Esophagus squamous epithelium (tissue), 5 donors: ENCODE measurements around the gene NXN. TPM values are rescaled to one million over a fixed set of nuclear protein-coding genes. Genes with fewer than 3 reads are reported as not detected.
"Not testable (repeated sequence)": the region's sequence is repeated elsewhere in the genome, so short reads cannot be mapped to it uniquely, and the experiment has no call there.

Experiments
- DNase-seq: peaks from one replicate; lab custom pipeline; 2025; lab: John Stamatoyannopoulos, UW
- H3K27ac ChIP-seq, 4 donors: fragments of 200-600 bp; sonication (generic); one replicate each; pipeline ENCODE4 v1.5.1; 2016 to 2019; ENCODE audit warnings: mild to moderate bottlenecking in 1 of 4
- H3K27me3 ChIP-seq, 4 donors: fragments of 200-600 bp; sonication (generic); 1 replicate in 3 of 4; 2 replicates in 1 of 4; pipeline versions ENCODE4 v1.5.1 to v1.6.0; 2017 to 2021; ENCODE audit warnings: antibody characterized with exemption in 1 of 4
- H3K36me3 ChIP-seq, 3 donors: fragments of 200-600 bp; sonication (generic); one replicate each; pipeline ENCODE4 v1.5.1; 2016 to 2019
- H3K4me1 ChIP-seq, 3 donors: fragments of 200-600 bp; sonication (generic); one replicate each; pipeline ENCODE4 v1.5.1; 2017 to 2019
- H3K4me3 ChIP-seq, 4 donors: fragments of 200-600 bp; sonication (generic); 1 replicate in 3 of 4; 2 replicates in 1 of 4; pipeline ENCODE4 v1.5.1; 2016 to 2019; ENCODE audit warnings: mild to moderate bottlenecking in 2 of 4, moderate library complexity in 1 of 4
- H3K9me3 ChIP-seq, 3 donors: fragments of 200-600 bp; sonication (generic); one replicate each; pipeline ENCODE4 v1.5.1; 2016 to 2019
- POLR2A ChIP-seq, 4 donors: fragments of 450-650 bp; IDR thresholded peaks; one replicate each; pipeline ENCODE4 v1.6.1; 2017; ENCODE audit warnings: antibody characterized with exemption in 4 of 4, mild to moderate bottlenecking in 4 of 4, moderate library complexity in 3 of 4
- WGBS, 2 donors: methylation state at CpG; one replicate each; pipeline ENCODE4 v1.1.5; 2018; 5-methylcytosine and 5-hydroxymethylcytosine counted together
- intact Hi-C: fragments of 100-400 bp; cut with DNase I; formaldehyde crosslinking; loops from one replicate; pipeline ENCODE4 v1.15.0; 2022
- total RNA-seq, 4 donors: library from RNA; depleted of rRNA; stranded (reverse); fragments of >200 nt; gene quantifications; one replicate each; pipeline ENCODE4 v1.1.0, GENCODE V29; 2016
- TF ChIP-seq, protein P1 (sequence below), 6 experiments: fragments of 450-650 bp in 4 of 6; fragments of 200-600 bp in 2 of 6; sonication (generic) in 2 of 6; IDR thresholded peaks; one replicate each; pipeline ENCODE4 v1.5.1; 2016 to 2019; ENCODE audit warnings: antibody characterized with exemption in 6 of 6, mild to moderate bottlenecking in 4 of 6, moderate library complexity in 4 of 6
- donor health status: DM: yes; HTN: yes; CAD: no.

Gene NXN
- total RNA-seq, 4 donors from 2014 or later, result 19.5 to 34.9 (median 28.7) TPM

DNA sequence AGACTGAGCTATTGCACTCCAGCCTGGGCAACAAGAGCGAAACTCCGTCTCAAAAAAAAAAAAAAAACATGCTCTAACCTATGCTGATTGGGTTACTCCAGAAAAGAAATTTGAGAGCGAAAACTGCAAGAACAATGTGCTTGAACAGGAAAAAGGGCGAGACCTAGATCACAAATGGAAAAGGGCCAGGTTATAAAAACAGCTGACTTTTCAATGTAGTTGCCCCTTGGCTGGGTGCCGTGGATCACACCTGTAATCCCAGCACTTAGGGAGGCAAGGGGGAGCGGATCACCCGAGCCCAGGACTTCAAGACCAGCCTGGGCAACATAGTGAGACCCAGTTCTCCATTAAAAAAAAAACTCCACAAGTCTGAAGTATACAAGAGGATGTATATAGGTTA is 148.6 kb downstream of the NXN start:
- no peak for TF ChIP-seq POLR2A (IDR thresholded peaks at IDR 0.05)
- TF ChIP-seq, protein P1, sequence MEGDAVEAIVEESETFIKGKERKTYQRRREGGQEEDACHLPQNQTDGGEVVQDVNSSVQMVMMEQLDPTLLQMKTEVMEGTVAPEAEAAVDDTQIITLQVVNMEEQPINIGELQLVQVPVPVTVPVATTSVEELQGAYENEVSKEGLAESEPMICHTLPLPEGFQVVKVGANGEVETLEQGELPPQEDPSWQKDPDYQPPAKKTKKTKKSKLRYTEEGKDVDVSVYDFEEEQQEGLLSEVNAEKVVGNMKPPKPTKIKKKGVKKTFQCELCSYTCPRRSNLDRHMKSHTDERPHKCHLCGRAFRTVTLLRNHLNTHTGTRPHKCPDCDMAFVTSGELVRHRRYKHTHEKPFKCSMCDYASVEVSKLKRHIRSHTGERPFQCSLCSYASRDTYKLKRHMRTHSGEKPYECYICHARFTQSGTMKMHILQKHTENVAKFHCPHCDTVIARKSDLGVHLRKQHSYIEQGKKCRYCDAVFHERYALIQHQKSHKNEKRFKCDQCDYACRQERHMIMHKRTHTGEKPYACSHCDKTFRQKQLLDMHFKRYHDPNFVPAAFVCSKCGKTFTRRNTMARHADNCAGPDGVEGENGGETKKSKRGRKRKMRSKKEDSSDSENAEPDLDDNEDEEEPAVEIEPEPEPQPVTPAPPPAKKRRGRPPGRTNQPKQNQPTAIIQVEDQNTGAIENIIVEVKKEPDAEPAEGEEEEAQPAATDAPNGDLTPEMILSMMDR (IDR thresholded peaks at IDR 0.05), result no peak
- no peak overlapping the region for H3K4me3 ChIP-seq
- no peaks in the 10 kb centered on the region for H3K36me3 ChIP-seq
- H3K27ac ChIP-seq, result no peak overlapping the region
- no peak for DNase-seq
- H3K4me1 ChIP-seq, result peaks cover 0 to 12% (median 0%) of the 10 kb centered on the region in 3 donors
- H3K27me3 ChIP-seq, result no peaks in the 10 kb centered on the region
- intact Hi-C loops, result no loop called here
- no peaks in the 10 kb centered on the region for H3K9me3 ChIP-seq
- 58 to 76% methylated on average over 7 of the region's 7 CpGs for WGBS, 2 donors

DNA sequence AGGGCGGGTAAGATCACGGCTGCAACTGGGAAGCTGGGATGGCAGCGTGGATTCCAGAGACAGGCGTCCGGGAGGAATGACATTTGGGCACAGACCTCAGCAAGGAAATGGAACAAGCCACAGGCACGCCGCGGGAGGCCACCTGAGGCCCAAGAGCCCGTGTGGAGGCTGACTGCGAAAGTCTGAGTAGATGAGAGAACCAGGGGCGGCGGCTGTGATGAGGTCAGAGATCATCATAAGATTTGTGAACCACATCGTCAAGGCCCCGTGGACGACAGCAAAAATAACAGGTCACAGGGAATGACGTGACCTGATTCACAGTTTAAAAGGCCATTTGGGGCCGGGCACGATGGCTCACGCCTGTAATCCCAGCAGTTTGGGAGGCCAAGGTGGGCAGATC is 149.2 kb downstream of the NXN start:
- 74 to 80% methylated on average over 18 to 19 of the region's 19 CpGs for WGBS, 2 donors

DNA sequence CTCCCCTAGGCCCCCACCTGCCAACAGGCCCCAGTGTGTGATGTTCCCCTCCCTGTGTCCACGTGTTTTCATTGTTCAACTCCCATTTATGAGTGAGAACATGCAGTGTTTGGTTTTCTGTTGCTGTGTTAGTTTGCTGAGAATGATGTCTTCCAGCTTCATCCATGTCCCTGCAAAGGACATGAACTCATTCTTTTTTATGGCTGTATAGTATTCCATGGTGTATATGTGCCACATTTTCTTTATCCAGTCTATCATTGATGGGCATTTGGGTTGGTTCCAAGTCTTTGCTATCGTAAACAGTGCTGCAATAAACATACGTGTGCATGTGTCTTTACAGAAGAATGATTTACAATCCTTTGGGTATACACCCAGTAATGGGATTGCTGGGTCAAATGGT is 150.0 kb downstream of the NXN start:
- H3K27ac ChIP-seq, H3K4me3 ChIP-seq, H3K4me1 ChIP-seq, H3K27me3 ChIP-seq, DNase-seq, H3K9me3 ChIP-seq, intact Hi-C loops: not testable (repeated sequence)
- WGBS, 2 donors, result 65 to 74% methylated on average over 3 of the region's 3 CpGs
- peaks cover 0 to 12% (median 0%) of the 10 kb centered on the region in 3 donors for H3K36me3 ChIP-seq

More for the DNA sequence above, 149.2 kb downstream of the NXN start:
- no peak overlapping the region for H3K27ac ChIP-seq
- no peak for TF ChIP-seq POLR2A (IDR thresholded peaks at IDR 0.05)
- TF ChIP-seq, protein P1 (IDR thresholded peaks at IDR 0.05), result no peak
- peaks cover 0 to 12% (median 0%) of the 10 kb centered on the region in 3 donors for H3K4me1 ChIP-seq
- peaks cover 0 to 5% (median 0%) of the 10 kb centered on the region in 3 donors for H3K36me3 ChIP-seq
- no peak overlapping the region for H3K4me3 ChIP-seq
- DNase-seq, result no peak
- intact Hi-C loops, result no loop called here
- no peaks in the 10 kb centered on the region for H3K27me3 ChIP-seq
- no peaks in the 10 kb centered on the region for H3K9me3 ChIP-seq

DNA sequence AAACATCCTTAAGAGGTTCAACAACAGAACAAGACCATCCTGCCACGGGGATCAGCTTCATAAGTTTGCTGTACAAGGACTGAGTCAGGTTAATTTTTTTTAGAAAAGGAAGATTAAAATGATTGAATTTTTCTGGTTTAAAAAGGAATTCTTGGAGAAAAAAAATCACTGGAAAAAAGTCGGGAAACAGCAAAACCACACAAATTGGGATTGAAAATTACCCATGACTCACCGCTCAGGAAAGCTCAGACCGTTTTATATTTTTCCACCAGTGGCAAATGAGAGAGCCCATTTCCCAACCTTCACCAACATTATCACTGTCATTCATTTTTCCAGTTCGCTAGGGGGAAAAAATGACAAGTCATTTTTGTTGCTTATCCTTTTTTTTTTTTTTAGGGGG is 150.8 kb downstream of the NXN start:
- H3K36me3 ChIP-seq, result peaks cover 0 to 21% (median 0%) of the 10 kb centered on the region in 3 donors
- no peak for DNase-seq
- peaks cover 0 to 7% (median 0%) of the 10 kb centered on the region in 3 donors for H3K4me1 ChIP-seq
- TF ChIP-seq, protein P1 (IDR thresholded peaks at IDR 0.05), result no peak
- TF ChIP-seq POLR2A (IDR thresholded peaks at IDR 0.05), result no peak
- no peak overlapping the region for H3K27ac ChIP-seq
- intact Hi-C loops, result no loop called here
- no peaks in the 10 kb centered on the region for H3K27me3 ChIP-seq
- 73 to 74% methylated on average over 5 of the region's 5 CpGs for WGBS, 2 donors
- H3K9me3 ChIP-seq, result no peaks in the 10 kb centered on the region
- no peak overlapping the region for H3K4me3 ChIP-seq

DNA sequence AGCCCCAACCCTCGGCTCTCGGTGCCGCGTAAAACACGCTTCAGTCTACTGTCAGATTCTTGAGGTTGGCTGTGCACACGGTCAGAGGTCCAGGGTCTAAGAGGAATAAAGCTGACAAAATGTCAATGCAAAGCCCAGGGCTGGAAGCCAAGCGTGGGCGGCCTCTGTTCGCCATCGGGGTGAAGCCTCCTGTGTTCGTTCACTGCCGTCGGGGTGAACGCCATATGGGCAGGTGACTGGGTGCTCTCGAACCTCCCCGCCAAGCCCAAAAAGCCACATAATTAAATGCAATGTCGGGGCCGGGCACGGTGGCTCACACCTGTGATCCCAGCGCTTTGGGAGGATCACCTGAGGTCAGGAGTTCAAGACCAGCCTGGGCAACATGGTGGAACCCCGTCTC is 152.8 kb downstream of the NXN start:
- peaks cover 0 to 41% (median 14%) of the 10 kb centered on the region in 3 donors for H3K36me3 ChIP-seq
- no peak overlapping the region for H3K27ac ChIP-seq
- no peaks in the 10 kb centered on the region for H3K9me3 ChIP-seq
- H3K4me3 ChIP-seq, result no peak overlapping the region
- intact Hi-C loops, result no loop called here
- TF ChIP-seq, protein P1 (IDR thresholded peaks at IDR 0.05), result no peak
- no peak for TF ChIP-seq POLR2A (IDR thresholded peaks at IDR 0.05)
- H3K27me3 ChIP-seq, result no peaks in the 10 kb centered on the region
- 100% methylated on average over 1 to 2 of the region's 21 CpGs for WGBS, 2 donors
- peaks cover 0 to 7% (median 0%) of the 10 kb centered on the region in 3 donors for H3K4me1 ChIP-seq
- DNase-seq, result no peak

DNA sequence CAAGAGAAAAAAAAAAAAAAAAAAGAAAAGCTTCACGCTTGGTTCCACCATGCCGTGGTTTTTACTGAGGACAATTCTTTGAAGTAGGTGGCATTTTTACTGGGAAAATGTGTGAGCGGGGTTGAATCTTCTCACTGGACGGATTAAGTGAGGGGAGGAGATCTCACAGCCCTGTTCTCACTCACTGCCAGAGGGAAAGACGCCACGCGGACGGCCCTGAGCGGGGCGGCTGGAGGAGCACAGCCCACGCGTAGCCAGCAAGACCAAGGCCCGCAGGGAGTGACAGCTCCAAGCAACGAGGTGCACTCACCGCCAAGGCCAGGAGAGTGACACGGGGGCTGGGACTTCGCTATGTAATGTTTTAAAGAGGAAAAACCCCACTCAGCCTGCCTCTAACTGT is 154.4 kb downstream of the NXN start:
- H3K27ac ChIP-seq, result no peak overlapping the region
- WGBS, 2 donors, result 75 to 83% methylated on average over 12 to 14 of the region's 17 CpGs
- H3K36me3 ChIP-seq, result peaks cover 0 to 43% (median 14%) of the 10 kb centered on the region in 3 donors
- no peaks in the 10 kb centered on the region for H3K4me1 ChIP-seq
- no peaks in the 10 kb centered on the region for H3K9me3 ChIP-seq
- no peak for DNase-seq
- no peaks in the 10 kb centered on the region for H3K27me3 ChIP-seq
- no peak overlapping the region for H3K4me3 ChIP-seq
- intact Hi-C loops, result no loop called here
- no peak for TF ChIP-seq POLR2A (IDR thresholded peaks at IDR 0.05)
- TF ChIP-seq, protein P1 (IDR thresholded peaks at IDR 0.05), result no peak
